ENCODE data around the gene JAZF1. TPM values are rescaled to one million over a fixed set of nuclear protein-coding genes. Genes with fewer than 3 reads are reported as not detected.

The JAZF1 gene
- total RNA-seq, 1 donor from 2014 or later = 3.9 TPM

- H3K27me3 Mint-ChIP-seq (ENCODE audit: low read depth) = peaks cover 8% of the 10 kb centered on the region
- H3K36me3 Mint-ChIP-seq (ENCODE audit: low read depth) = no peaks in the 10 kb centered on the region
- DNase-seq (ENCODE audit: low spot score) = no peak
- intact Hi-C loops (cut with micrococcal nuclease) = no loop called here
- H3K9me3 Mint-ChIP-seq = no peaks in the 10 kb centered on the region
- H3K4me3 Mint-ChIP-seq (ENCODE audit: low read depth) = no peak overlapping the region
- no peaks in the 10 kb centered on the region for H3K4me1 Mint-ChIP-seq (ENCODE audit: low read depth)
- no peak overlapping the region for H3K27ac Mint-ChIP-seq
Observed at GRCh38 chr7:27945058-27945795, 235.4 kb downstream of the JAZF1 start.

- no peak for DNase-seq (ENCODE audit: low spot score)
- Mint-ChIP-seq H3K27me3 (ENCODE audit: low read depth) (peaks cover 9% of the 10 kb centered on the region), H3K36me3 (ENCODE audit: low read depth) (no peaks in the 10 kb centered on the region), H3K9me3 (no peaks in the 10 kb centered on the region), H3K27ac (no peak overlapping the region), H3K4me1 (ENCODE audit: low read depth) (no peaks in the 10 kb centered on the region), H3K4me3 (ENCODE audit: low read depth) (no peak overlapping the region)
- intact Hi-C loops (cut with micrococcal nuclease) = no loop called here
Observed at GRCh38 chr7:27944643-27945042, 236.0 kb downstream of the JAZF1 start.

GRCh38 chr7:27943241-27943640 is 237.4 kb downstream of the JAZF1 start:
- Mint-ChIP-seq H3K27ac (no peak overlapping the region), H3K36me3 (ENCODE audit: low read depth) (no peaks in the 10 kb centered on the region), H3K4me3 (ENCODE audit: low read depth) (no peak overlapping the region), H3K4me1 (ENCODE audit: low read depth) (no peaks in the 10 kb centered on the region), H3K9me3 (no peaks in the 10 kb centered on the region), H3K27me3 (ENCODE audit: low read depth) (peaks cover 9% of the 10 kb centered on the region)
- no peak for DNase-seq (ENCODE audit: low spot score)
- intact Hi-C loops (cut with micrococcal nuclease) = no loop called here

- peaks cover 13% of the 10 kb centered on the region for H3K27me3 Mint-ChIP-seq (ENCODE audit: low read depth)
- no peaks in the 10 kb centered on the region for H3K36me3 Mint-ChIP-seq (ENCODE audit: low read depth)
- intact Hi-C loops (cut with micrococcal nuclease) = no loop called here
- H3K4me1 Mint-ChIP-seq (ENCODE audit: low read depth) = no peaks in the 10 kb centered on the region
- H3K4me3 Mint-ChIP-seq (ENCODE audit: low read depth) = no peak overlapping the region
- no peaks in the 10 kb centered on the region for H3K9me3 Mint-ChIP-seq
- no peak overlapping the region for H3K27ac Mint-ChIP-seq
- DNase-seq (ENCODE audit: low spot score) = no peak
Observed at GRCh38 chr7:27942711-27943110, 237.9 kb downstream of the JAZF1 start.

- Mint-ChIP-seq H3K9me3 (no peaks in the 10 kb centered on the region), H3K27ac (no peak overlapping the region), H3K4me3 (ENCODE audit: low read depth) (no peak overlapping the region), H3K36me3 (ENCODE audit: low read depth) (no peaks in the 10 kb centered on the region), H3K27me3 (ENCODE audit: low read depth) (peaks cover 17% of the 10 kb centered on the region), H3K4me1 (ENCODE audit: low read depth) (no peaks in the 10 kb centered on the region)
- intact Hi-C loops (cut with micrococcal nuclease) = no loop called here
- DNase-seq (ENCODE audit: low spot score) = no peak
Observed at GRCh38 chr7:27941522-27941921, 239.1 kb downstream of the JAZF1 start.

GRCh38 chr7:27940341-27940740 is 240.3 kb downstream of the JAZF1 start:
- Mint-ChIP-seq H3K27ac (no peak overlapping the region), H3K9me3 (no peaks in the 10 kb centered on the region), H3K27me3 (ENCODE audit: low read depth) (peaks cover 17% of the 10 kb centered on the region), H3K4me1 (ENCODE audit: low read depth) (no peaks in the 10 kb centered on the region), H3K36me3 (ENCODE audit: low read depth) (no peaks in the 10 kb centered on the region), H3K4me3 (ENCODE audit: low read depth) (no peak overlapping the region)
- intact Hi-C loops (cut with micrococcal nuclease) = no loop called here
- DNase-seq (ENCODE audit: low spot score) = no peak

- intact Hi-C loops (cut with micrococcal nuclease) = no loop called here
Observed at GRCh38 chr7:27939893-27940292, 240.7 kb downstream of the JAZF1 start.

GRCh38 chr7:27936768-27937102 is 243.9 kb downstream of the JAZF1 start:
- no peak overlapping the region for H3K27ac Mint-ChIP-seq
- no peaks in the 10 kb centered on the region for H3K4me1 Mint-ChIP-seq (ENCODE audit: low read depth)
- H3K27me3 Mint-ChIP-seq (ENCODE audit: low read depth) = peaks cover 21% of the 10 kb centered on the region
- H3K4me3 Mint-ChIP-seq (ENCODE audit: low read depth) = no peak overlapping the region
- intact Hi-C loops (cut with micrococcal nuclease) = no loop called here
- H3K9me3 Mint-ChIP-seq = no peaks in the 10 kb centered on the region
- DNase-seq (ENCODE audit: low spot score) = no peak
- H3K36me3 Mint-ChIP-seq (ENCODE audit: low read depth) = no peaks in the 10 kb centered on the region

More at GRCh38 chr7:27939893-27940292, 240.7 kb downstream of the JAZF1 start:
- Mint-ChIP-seq H3K4me1 (ENCODE audit: low read depth) (no peaks in the 10 kb centered on the region), H3K9me3 (no peaks in the 10 kb centered on the region), H3K4me3 (ENCODE audit: low read depth) (no peak overlapping the region), H3K27me3 (ENCODE audit: low read depth) (peaks cover 17% of the 10 kb centered on the region), H3K36me3 (ENCODE audit: low read depth) (no peaks in the 10 kb centered on the region), H3K27ac (no peak overlapping the region)
- DNase-seq (ENCODE audit: low spot score) = no peak

- H3K4me3 Mint-ChIP-seq (ENCODE audit: low read depth) = no peak overlapping the region
- H3K4me1 Mint-ChIP-seq (ENCODE audit: low read depth) = no peaks in the 10 kb centered on the region
- intact Hi-C loops (cut with micrococcal nuclease) = no loop called here
- no peaks in the 10 kb centered on the region for H3K36me3 Mint-ChIP-seq (ENCODE audit: low read depth)
- DNase-seq (ENCODE audit: low spot score) = no peak
- peaks cover 21% of the 10 kb centered on the region for H3K27me3 Mint-ChIP-seq (ENCODE audit: low read depth)
- no peak overlapping the region for H3K27ac Mint-ChIP-seq
- no peaks in the 10 kb centered on the region for H3K9me3 Mint-ChIP-seq
Observed at GRCh38 chr7:27936047-27936767, 244.4 kb downstream of the JAZF1 start.

- DNase-seq (ENCODE audit: low spot score) = no peak
- H3K4me1 Mint-ChIP-seq (ENCODE audit: low read depth) = no peaks in the 10 kb centered on the region
- H3K4me3 Mint-ChIP-seq (ENCODE audit: low read depth) = no peak overlapping the region
- H3K36me3 Mint-ChIP-seq (ENCODE audit: low read depth) = no peaks in the 10 kb centered on the region
- intact Hi-C loops (cut with micrococcal nuclease) = no loop called here
- H3K27ac Mint-ChIP-seq = no peak overlapping the region
- no peaks in the 10 kb centered on the region for H3K9me3 Mint-ChIP-seq
- H3K27me3 Mint-ChIP-seq (ENCODE audit: low read depth) = peaks cover 18% of the 10 kb centered on the region
Observed at GRCh38 chr7:27933671-27934565, 246.7 kb downstream of the JAZF1 start.

- Mint-ChIP-seq H3K36me3 (ENCODE audit: low read depth) (no peaks in the 10 kb centered on the region), H3K27ac (no peak overlapping the region), H3K4me3 (ENCODE audit: low read depth) (no peak overlapping the region), H3K9me3 (no peaks in the 10 kb centered on the region), H3K27me3 (ENCODE audit: low read depth) (peaks cover 8% of the 10 kb centered on the region), H3K4me1 (ENCODE audit: low read depth) (no peaks in the 10 kb centered on the region)
- no peak for DNase-seq (ENCODE audit: low spot score)
- intact Hi-C loops (cut with micrococcal nuclease) = no loop called here
Observed at GRCh38 chr7:27930910-27931476, 249.6 kb downstream of the JAZF1 start.

GRCh38 chr7:27929127-27929526 is 251.5 kb downstream of the JAZF1 start:
- H3K9me3 Mint-ChIP-seq = no peaks in the 10 kb centered on the region
- no peaks in the 10 kb centered on the region for H3K36me3 Mint-ChIP-seq (ENCODE audit: low read depth)
- H3K4me1 Mint-ChIP-seq (ENCODE audit: low read depth) = no peaks in the 10 kb centered on the region
- DNase-seq (ENCODE audit: low spot score) = no peak
- H3K4me3 Mint-ChIP-seq (ENCODE audit: low read depth) = no peak overlapping the region
- intact Hi-C loops (cut with micrococcal nuclease) = no loop called here
- H3K27ac Mint-ChIP-seq = no peak overlapping the region
- peaks cover 8% of the 10 kb centered on the region for H3K27me3 Mint-ChIP-seq (ENCODE audit: low read depth)
